DND-41 (cell line): ENCODE data around the gene KLRC2.

ENCODE experiments used
- ATAC-seq: fragments of 200-7000 bp; cut with Tn5 transposase; 3 replicates; pipeline ENCODE4 v1.9.1; 2021; ENCODE audit warnings: low read depth; ENCODE audit not compliant: insufficient read depth
- DNase-seq: peaks from one replicate; pipeline ENCODE4 v3.0.0-alpha.2; 2020
- H2AFZ ChIP-seq: 2 replicates; pipeline ENCODE4 v1.6.0; 2012; ENCODE audit warnings: low read depth, low read length
- H3K27ac ChIP-seq: 2 replicates; pipeline ENCODE4 v1.5.1; 2012; ENCODE audit warnings: low read length, inconsistent platforms
- H3K27me3 ChIP-seq: fragments of 200-600 bp; sonication (generic); 2 replicates; pipeline ENCODE4 v1.6.0; 2012; ENCODE audit warnings: low read length, mild to moderate bottlenecking, inconsistent platforms; ENCODE audit not compliant: insufficient read depth, poor library complexity
- H3K36me3 ChIP-seq: 2 replicates; pipeline ENCODE4 v1.5.1; 2012; ENCODE audit warnings: low read length, inconsistent platforms; ENCODE audit not compliant: insufficient read depth
- H3K4me1 ChIP-seq: 2 replicates; pipeline ENCODE4 v1.5.1; 2012; ENCODE audit warnings: mild to moderate bottlenecking, low read length; ENCODE audit not compliant: insufficient read depth
- H3K4me2 ChIP-seq: 2 replicates; pipeline ENCODE4 v1.6.0; 2012; ENCODE audit warnings: mild to moderate bottlenecking, moderate library complexity, low read length, inconsistent platforms; ENCODE audit not compliant: insufficient read depth
- H3K4me3 ChIP-seq, 2 experiments: fragments of 200-600 bp in 1 of 2; shearing (Covaris generic) in 1 of 2; 2 replicates each; pipeline ENCODE4 v1.5.1; 2012 to 2016; ENCODE audit warnings: inconsistent platforms in 2 of 2, low read length in 2 of 2, mild to moderate bottlenecking in 2 of 2, low read depth in 1 of 2, moderate library complexity in 1 of 2
- H3K79me2 ChIP-seq: 2 replicates; pipeline ENCODE4 v1.6.0; 2012; ENCODE audit warnings: low read length, inconsistent platforms; ENCODE audit not compliant: insufficient read depth
- H3K9ac ChIP-seq: 2 replicates; pipeline ENCODE4 v1.6.0; 2012; ENCODE audit warnings: low read depth, mild to moderate bottlenecking, inconsistent platforms, low read length, moderate library complexity
- H3K9me3 ChIP-seq: 2 replicates; pipeline ENCODE4 v1.5.1; 2012; ENCODE audit warnings: low read length, moderate library complexity, mild to moderate bottlenecking, inconsistent platforms; ENCODE audit not compliant: insufficient read depth, severe bottlenecking
- H4K20me1 ChIP-seq: 2 replicates; pipeline ENCODE4 v1.6.0; 2012; ENCODE audit warnings: low read length; ENCODE audit not compliant: insufficient read depth
- CTCF ChIP-seq: IDR thresholded peaks from 2 replicates; pipeline ENCODE4 v1.5.1; 2012; ENCODE audit warnings: borderline replicate concordance, low read length, moderate library complexity, mild to moderate bottlenecking; ENCODE audit not compliant: poor library complexity, severe bottlenecking; ENCODE audit errors: extremely low read depth
- EZH2 ChIP-seq: IDR thresholded peaks from 3 replicates; pipeline ENCODE4 v1.6.1; 2012; ENCODE audit warnings: borderline replicate concordance, low read depth, mild to moderate bottlenecking, moderate library complexity, low read length, inconsistent platforms; ENCODE audit not compliant: severe bottlenecking

KLRC2 gene

GRCh38 chr12:10385166-10385613 lies 50.6 kb downstream of the KLRC2 start:
- Histone ChIP-seq H3K27me3 (no peaks in the 10 kb centered on the region), H3K9me3 (no peaks in the 10 kb centered on the region), H4K20me1 (no peaks in the 10 kb centered on the region), H3K27ac (no peak overlapping the region), H3K79me2 (no peaks in the 10 kb centered on the region), H2AFZ (no peak overlapping the region), H3K9ac (no peak overlapping the region), H3K4me3 (no peak overlapping the region), H3K4me1 (no peaks in the 10 kb centered on the region; the same call in 1 of the 2 replicates), H3K36me3 (no peaks in the 10 kb centered on the region), H3K4me2 (no peak overlapping the region)
- no peak for TF ChIP-seq EZH2
- no peak for TF ChIP-seq CTCF
- ATAC-seq (no peak), DNase-seq (no peak)

- Histone ChIP-seq H3K9me3 (no peaks in the 10 kb centered on the region), H2AFZ (no peak overlapping the region), H3K36me3 (no peaks in the 10 kb centered on the region), H3K4me1 (no peaks in the 10 kb centered on the region; the same call in 1 of the 2 replicates), H3K9ac (no peak overlapping the region), H3K79me2 (no peaks in the 10 kb centered on the region), H3K27ac (no peak overlapping the region), H4K20me1 (no peaks in the 10 kb centered on the region), H3K4me3 (no peak overlapping the region), H3K27me3 (no peaks in the 10 kb centered on the region), H3K4me2 (no peak overlapping the region)
- no peak for TF ChIP-seq EZH2
- TF ChIP-seq CTCF: no peak
- DNase-seq (no peak), ATAC-seq (no peak)
Measured at GRCh38 chr12:10384191-10384590, 51.6 kb downstream of the KLRC2 start.

GRCh38 chr12:10381928-10382628 lies 53.7 kb downstream of the KLRC2 start:
- no peak for DNase-seq
- Histone ChIP-seq H3K4me1 (no peaks in the 10 kb centered on the region), H3K9me3 (no peaks in the 10 kb centered on the region), H4K20me1 (no peaks in the 10 kb centered on the region), H3K4me2 (no peak overlapping the region), H3K27ac (no peak overlapping the region), H3K79me2 (no peaks in the 10 kb centered on the region), H3K4me3 (no peak overlapping the region), H3K27me3 (no peaks in the 10 kb centered on the region), H3K36me3 (no peaks in the 10 kb centered on the region), H3K9ac (no peak overlapping the region), H2AFZ (no peak overlapping the region)
- TF ChIP-seq EZH2: no peak
- no peak for TF ChIP-seq CTCF
- ATAC-seq: no peak
